ENCODE data around the gene RMRP.

GRCh38 chr9:35700031-35700430, 42.2 kb upstream of the RMRP start:
- no peak for TF ChIP-seq CTCF (IDR thresholded peaks at IDR 0.05; ENCODE audit: low read depth, low read length, poor library complexity, severe bottlenecking)
- TF ChIP-seq EZH2phosphoT487 (IDR thresholded peaks at IDR 0.05; ENCODE audit: borderline replicate concordance, low read length) = no peak
